GM19452 (cell line): Measurements from ENCODE around the gene GCSAM.
A peak's percentile ranks its signal among the peaks of the same experiment; 100 is the strongest.

Experiments used
- ATAC-seq: cut with Tn5 transposase; IDR thresholded peaks from one replicate; pipeline ENCODE4 v1.9.1; 2021; ENCODE audit not compliant: unreplicated experiment

The GCSAM gene, protein sequence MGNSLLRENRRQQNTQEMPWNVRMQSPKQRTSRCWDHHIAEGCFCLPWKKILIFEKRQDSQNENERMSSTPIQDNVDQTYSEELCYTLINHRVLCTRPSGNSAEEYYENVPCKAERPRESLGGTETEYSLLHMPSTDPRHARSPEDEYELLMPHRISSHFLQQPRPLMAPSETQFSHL

DNA sequence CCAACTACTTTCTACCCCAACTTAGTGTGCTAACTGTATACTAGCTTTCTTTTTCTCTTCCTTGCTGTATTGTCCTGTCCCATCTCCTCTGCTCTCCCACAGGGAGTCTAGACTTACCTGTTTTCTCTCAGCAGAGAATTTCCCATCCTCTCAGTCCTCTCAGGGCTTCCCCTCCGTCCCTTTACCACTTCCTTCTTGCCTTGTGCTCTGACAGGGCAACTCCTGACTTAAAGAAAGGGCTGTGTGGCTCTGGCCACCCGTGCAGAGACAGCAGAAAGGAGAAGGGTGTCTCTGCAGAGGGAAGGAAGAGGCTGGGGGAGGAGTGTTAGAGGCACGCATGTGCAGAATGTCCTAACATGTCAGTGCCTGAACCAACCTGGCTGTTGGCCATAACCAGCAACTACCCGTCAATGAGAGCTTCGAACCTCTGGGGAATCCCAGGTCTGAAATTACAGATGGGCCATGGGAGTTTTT lies at the start of gene GCSAM:
GCSAM (minus strand) TSS at position 274 of the 474 bp plus-strand sequence; CDS start at position 146, 128 bp downstream.
- ATAC-seq = peak; percentile 73

DNA sequence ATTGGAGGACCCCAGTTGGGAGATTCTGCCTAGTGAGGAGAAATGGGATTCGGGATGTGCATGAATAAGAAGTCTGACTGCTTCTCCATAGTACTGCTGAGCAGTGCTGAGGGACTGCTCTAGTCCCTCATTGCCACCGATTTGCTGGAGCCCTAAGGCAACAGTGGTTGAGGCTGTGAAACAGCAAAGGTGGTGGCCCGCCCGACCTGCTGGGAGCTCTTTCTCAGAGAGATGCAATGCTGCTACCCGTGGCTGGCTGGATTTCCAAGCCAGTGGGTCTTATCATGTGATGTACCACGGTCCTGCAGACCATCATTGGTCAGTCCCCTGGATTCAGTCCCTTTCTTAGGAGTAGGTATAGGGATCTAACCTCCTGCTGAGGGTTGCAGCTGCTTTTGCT lies 42.6 kb upstream of the GCSAM start:
- ATAC-seq = no peak

DNA sequence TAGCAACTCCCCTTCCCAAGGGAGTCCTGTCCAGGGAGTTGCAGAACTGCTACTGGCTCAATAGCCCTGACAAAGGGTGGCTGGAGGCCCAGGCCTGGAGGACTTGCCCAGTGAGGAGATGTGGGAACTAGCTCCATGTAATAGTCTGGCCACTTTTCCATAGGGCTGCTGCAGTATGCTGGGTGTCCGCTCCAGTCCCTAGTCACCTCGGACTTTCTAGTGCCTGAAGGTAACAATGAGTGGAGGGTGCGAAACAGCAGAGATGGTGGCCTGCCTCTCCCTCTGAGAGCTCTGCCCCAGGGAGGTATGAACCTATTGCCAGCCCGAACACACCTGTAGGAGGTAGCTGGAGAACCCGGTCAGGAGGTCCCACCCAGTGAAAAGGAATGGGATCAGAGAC lies 42.0 kb upstream of the GCSAM start:
- no peak for ATAC-seq

DNA sequence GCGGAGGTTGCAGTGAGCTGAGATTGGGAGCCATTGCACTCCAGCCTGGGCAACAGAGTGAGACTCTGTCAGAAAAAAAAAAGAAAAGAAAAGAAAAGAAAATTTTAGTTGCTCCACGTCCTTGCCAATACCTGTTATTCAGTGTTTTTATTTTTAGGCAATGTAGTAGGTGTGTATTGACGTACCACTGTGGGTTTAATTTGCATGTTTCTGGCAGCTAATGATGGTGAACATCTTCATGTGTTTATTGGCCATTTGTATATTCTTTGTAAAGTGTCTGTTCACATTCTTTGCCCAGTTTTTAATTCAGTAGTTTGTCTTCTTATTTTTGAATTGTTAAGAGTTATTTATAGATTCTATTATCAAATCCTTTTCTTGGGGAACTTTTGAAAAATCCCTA lies 38.1 kb upstream of the GCSAM start:
- no peak for ATAC-seq

DNA sequence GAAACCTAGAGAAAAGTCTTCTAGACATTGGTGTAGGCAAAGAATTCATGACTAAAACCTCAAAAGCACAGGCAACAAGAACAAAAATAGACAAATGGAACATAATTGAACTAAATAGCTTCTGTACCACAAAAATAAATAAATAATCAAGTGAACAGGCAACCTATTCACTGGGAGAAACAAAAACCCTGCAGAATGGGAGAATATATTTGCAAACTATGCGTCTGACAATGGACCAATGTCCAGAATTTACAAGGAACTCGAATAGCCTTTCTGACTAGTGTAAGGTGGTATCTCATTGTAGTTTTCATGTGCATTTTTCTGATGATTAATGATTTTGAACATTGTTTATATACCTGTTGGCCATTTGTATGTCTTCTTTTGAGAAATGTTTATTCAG lies 37.0 kb upstream of the GCSAM start:
- no peak for ATAC-seq

DNA sequence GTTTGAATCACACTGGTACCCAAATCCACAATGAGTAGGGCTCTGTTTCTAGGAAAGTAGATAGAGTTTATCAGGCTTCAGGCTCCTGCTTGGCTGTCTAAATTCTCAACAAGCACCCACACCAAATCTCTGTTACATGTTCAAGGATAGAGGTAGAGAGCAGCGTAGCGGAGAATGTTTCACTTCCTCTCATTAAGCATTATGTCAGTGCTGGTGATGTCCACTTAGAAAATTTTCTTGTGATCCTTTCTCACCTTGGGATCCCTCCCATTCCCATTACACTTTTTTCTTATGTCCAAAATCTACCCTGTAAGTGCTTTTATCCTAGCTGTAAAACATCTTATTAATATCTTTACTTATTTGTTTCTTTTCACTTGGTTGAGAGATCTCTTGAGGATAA lies 34.7 kb upstream of the GCSAM start:
- peak; percentile 71 for ATAC-seq

DNA sequence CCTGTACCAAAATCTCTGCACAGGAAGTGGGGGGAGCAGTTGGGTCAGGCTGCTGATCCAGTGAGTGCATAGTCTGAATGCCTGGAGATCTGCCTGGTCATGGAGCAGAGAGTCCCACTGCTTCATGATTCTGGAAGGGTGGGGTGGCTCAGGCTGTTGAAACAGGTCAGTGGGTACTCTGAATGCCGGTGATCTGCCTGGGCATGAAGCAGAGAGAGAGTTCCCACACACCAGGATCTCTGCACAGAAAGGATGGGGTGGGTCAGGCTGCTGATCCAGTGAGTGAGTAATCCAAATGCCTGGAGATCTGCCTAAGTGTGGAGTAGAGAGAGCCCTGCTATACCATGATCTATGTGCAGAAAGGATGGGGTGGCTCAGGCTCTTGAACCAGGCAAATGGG lies 16.1 kb upstream of the GCSAM start:
- no peak for ATAC-seq

DNA sequence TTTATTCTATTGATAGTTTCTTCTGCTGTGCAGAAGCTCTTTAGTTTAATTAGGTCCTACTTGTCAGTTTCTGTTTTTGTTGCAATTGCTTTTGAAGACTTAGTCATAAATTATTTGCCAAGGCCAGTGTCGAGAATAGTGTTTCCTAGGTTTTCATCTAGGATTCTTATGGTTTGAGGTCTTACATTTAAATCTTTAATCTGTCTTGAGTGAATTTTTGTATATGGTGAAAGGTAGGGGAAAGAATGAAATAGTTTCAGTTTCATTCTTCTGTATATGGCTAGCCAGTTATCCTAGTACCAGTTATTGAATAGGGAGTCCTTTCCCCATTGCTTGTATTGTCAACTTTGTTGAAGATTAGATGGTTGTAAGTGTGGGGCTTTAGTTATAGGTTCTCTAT lies 10.6 kb upstream of the GCSAM start:
- ATAC-seq = no peak

DNA sequence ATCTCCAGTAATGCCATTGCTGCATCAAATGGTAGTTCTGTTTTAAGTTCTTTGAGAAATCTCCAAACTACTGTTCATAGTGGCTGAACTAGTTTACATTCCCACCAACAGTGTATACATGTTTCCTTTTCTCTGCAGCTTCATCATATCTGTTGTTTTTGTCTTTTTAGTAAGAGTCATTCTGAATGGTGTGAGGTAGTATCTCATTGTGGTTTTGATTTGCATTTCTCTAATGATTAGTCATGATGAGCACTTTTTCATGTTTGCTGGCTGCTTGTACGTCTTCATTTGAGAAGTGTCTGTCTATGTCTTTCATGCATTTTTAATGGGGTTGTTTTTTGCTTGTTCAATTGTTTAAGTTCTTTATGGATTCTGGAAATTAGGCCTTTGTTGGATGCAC lies 10.2 kb upstream of the GCSAM start:
- no peak for ATAC-seq

DNA sequence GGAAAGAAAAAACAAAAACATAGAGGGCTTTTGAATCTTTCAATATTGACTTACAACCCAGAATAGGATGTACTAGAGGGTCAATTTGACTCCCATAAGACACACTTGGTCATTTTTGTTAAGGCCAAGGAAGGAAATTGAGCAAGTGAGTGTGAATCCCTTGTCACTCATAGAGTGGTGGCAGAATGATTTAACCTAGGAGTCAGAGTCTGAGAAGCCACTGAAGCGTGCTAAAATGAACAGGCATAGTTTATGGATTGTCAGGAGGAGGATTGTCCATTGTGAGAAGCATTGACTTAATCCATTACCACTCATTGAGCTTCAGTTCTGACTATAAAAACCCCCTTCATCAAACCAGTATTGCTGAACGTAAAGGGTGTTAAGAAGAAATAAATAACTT lies 8.2 kb upstream of the GCSAM start:
- ATAC-seq = no peak

DNA sequence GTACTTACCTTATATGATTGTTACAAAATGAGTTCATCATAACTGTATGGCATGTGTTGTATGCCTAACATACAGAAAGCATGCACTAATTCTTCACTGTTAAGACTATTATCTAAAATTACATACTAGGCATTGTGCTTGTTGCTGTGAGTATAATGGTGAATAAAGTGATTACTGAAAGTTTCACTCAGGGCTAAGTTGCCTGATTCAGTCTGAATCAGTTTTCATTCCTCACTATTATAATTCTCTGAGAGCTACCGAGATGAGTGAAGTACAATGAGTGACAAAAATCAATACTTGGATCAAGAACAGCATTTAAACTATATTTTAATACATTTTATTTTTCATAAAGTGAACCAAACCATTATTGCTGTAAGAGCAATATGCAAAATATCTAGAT lies 7.5 kb upstream of the GCSAM start:
- ATAC-seq = no peak

DNA sequence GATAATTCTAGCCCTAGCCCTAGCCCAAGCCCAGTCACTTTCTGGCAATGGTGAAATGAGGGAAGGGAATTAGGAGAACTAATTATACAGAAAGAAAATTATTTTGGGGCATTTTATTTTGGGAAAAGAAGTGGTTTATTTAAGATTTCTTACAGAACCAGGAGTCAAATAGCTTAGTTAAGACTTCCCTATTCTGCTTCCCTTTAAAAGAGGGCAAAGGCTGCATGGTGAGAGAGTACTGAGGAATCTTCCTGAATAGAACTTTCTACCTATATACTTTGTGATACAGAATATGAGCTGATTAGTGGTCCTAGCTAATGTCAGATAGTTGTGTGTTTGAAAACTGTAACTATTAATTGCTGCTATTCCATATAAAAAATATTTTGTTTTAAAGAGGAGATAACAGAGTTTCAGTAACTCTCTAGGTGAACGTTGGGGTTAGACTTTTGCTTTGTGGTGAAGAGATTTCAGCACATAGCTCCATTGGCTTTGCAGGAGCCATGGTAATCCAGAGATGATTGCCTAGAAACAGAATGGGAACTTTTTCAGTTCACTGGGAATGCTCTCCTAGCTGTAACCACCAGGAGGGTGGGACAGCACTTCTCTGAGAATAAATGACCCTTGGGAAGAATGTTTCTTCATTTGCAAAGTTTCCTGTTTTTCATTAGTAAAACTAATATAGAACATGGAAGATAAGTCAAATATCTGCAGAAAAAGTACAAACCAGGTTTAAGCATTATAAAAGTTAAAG lies 5.3 kb upstream of the GCSAM start:
- ATAC-seq = no peak

DNA sequence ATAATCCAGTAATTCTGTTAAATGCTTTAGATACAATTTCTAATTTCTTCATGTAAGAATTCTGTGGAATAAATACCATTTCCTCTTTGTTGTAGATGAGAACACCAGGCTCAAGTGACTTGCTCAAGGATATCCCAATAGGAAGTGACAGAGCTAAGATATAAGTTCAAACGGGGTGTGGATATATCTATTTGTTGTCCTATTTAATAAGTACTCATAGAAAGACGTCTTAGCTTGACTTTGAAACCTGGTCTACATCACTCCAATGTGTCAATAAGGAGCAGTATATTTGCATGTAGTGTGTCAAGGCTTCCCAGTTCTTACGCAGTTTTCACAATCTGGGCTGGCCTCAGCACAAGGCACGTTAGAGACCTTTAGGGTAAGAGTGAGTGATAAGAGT lies 4.7 kb upstream of the GCSAM start:
- ATAC-seq = no peak

DNA sequence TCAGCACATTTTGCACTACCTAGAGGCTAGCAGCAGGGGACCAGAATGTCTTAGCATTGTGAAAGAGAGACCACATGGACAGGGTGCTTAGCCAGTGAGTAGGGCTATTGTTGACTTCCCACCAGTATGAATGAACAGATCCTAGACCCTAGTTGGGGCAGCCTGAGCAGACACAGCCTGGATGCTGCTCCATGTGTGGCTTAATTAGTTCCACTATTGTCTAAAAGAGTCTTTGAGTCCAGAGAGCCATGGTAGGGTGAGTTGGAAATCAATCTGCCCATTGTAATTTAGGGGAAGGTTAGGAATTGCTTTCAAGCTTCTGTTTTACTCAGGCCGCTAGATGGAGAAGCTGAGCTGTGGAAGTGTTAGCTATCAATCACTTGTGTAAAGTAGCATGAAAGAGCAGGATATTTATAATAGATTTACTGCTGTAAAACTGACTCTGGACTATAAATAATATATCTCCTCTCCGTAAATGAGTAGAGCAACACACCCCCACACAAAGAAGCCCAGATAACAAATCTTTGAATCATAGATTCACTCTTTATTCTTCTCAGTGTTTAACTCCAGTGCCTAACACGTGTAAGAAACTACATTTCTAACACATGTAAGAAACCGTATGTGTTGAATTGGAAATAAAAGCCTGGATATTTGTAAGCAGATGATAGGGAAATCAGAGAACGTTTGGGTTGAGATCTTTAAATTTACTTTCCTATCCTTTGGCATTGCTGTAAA lies 4.1 kb upstream of the GCSAM start:
- ATAC-seq = peak; percentile 26

DNA sequence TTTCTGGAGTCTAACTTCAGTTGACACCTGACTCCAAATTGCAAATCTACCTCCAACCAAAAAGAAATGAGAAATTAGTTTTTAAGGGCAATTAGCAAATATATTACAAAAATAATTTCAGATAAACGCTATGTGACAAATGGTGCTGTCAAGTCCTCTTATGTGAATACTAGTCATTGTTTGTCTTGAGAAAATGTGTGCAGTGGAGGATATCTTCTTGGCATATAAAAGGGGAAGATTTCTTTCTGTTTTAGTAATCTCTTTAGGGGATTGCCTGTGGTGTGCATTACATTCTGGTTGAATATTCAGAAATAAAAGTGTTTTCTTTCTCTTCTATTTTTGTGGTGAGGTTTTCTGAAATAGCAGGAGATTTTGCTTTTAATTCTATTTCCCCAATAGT lies 3.0 kb upstream of the GCSAM start:
- ATAC-seq = no peak

DNA sequence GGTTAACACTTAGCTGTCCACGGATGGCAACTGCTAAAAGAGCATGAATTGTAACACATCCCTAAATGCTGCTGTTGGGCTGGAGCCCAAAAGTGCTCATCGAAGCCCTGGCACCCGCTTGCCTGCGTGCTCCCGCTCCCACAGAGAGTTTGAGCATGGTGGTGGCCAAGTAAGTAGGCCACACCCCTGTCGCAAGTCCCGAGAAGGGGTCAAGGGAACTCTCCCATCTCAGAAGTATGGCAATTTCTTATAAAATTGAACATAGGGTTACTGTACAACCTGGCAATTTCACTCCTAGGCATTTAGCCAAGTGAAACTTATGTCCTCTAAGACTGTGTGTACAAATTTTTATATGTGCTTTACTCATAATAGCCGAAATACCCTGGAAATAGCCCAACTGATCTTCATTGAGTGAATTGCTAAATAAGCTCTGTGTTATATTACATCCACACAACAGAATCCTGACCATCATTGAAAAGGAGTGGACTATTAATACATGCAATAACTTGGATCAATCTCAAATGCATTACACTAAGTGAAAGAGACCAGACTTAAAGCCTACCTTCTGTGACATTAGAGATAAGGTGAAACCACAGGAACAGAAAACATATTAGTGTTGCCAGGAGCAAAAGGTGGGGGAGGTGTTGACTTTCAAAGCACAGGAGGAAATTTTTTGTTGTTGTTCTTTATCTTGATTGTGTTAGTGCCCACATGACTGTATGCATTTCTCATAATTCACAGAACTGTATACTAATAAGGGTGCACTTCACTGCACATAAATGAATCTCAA lies 1.5 kb upstream of the GCSAM start:
- no peak for ATAC-seq

DNA sequence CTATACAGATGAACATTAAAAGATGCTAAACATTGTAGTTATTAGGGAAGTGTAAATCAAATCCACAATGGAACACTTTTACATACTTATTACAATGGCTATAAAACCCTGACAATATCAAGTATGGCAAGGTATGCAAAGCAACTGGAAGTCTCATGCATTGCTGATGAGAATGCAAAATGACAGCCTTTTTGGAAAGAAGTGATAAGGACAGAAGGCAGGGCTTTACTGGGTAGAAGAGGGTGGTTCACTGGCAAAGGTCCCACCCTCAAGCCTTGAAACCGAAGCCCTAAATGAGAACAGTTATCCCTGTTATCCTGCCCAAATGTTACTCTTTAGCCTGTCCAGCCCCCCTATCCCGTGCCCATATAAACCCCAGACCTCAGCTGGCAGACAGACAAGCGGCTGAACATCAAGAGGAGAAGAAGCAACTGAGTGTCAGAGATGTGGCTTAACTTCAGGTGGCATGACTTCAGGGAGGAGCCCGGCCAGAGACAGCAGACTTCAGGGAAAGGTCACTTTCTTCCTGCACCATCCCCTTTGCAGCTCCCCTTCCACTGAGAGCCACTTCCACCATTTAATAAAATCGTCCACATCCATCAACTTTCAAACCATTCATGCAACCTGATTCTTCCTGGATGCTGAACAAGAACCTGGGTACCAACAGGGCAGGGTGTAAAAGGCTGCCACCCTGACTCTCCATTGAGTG lies 732 bp upstream of the GCSAM start:
- ATAC-seq = no peak

DNA sequence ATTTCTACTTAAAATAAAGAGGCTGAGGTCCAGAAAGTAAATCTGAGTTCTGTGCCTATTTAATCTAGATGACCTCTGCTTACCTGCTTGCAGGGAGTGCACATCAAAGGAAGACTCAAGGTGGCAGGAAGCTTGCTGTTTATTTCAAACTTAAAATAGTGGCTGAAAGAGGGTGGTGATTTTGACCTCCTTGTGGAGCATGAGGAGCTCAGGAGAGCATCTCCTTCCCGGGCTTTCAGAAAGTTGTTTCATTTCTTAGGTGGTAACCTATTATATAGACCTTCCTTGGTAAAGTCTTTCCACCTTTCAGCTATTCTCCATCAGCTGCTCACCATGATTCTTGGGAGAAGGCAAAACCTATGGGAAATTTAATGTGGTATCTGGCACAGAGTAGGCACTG lies 494 bp downstream of the GCSAM start:
- no peak for ATAC-seq

DNA sequence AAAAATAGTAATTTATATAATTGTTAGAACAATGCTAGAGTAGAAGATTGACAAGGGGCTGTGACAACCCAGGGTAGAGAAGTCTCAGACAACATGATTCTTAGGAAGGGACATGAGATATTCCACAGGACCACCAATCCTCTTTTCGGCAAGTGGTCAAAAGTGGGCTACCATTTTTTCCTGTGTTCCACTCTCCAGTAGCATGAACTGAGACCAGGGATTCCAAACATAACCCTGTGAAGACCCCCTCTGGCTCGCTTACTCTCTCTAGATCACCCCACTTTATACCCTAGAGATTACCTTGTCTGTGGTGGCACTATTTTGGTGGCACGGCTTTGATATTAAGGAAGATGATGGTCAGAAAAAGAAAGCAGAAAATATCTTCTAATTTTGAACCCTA lies 960 bp downstream of the GCSAM start:
- ATAC-seq = no peak

DNA sequence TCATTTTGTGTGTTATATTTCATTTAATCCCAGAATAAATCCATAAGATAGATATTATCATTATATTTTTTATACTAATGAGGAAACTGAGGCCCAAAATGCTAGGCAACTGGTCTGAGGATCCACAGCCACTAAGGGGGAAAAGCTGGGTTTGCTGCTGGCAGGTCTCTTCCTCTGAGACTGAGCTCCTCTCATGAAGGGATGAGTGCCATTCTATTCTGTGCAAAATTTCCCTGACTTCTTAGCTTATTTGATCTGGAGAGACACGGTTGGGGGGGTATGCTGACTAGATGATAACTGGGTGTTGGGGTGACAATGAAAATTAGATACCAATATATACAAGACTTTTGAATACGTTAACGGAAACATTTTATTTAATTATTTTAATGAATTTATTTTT lies 1.9 kb downstream of the GCSAM start:
- ATAC-seq = no peak

DNA sequence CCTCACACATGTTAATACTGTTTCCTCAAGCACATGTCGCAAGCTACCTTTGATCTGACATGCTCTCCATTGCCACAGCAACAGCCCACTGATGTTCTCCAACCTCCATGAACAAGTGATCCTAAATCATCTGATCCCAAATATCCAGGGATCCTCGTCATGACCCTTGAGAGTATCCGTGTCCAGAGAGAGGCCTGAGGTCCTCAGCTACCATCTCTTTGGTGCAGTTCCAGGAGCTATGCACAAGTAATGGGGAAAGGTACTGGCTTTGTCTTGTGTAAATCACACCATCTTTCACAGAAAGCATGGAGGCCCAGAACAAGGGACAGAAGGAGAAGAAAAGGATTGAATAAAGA lies 2.4 kb downstream of the GCSAM start:
- no peak for ATAC-seq
